Activated CD8-positive, alpha-beta memory T cell treated with anti-CD3 and anti-CD28 coated beads for 36 hours (primary cell): ENCODE measurements around the gene SPPL2B. TPM values are rescaled to one million over a fixed set of nuclear protein-coding genes. Genes with fewer than 3 reads are reported as not detected.

Experiments used
- CTCF ChIA-PET: fragments of 350-600 bp; sonication (Branson Sonifier 250); formaldehyde crosslinking; loops from one replicate; lab custom pipeline; 2021; ENCODE audit warnings: antibody characterized with exemption; lab: Charles Lee
- POLR2A ChIA-PET: fragments of 350-600 bp; sonication (Branson Sonifier 250); formaldehyde crosslinking; loops from one replicate; lab custom pipeline; 2021; ENCODE audit warnings: antibody characterized with exemption; lab: Charles Lee
- total RNA-seq, 2 experiments: library from RNA; stranded (reverse); gene quantifications; one replicate each; pipeline ENCODE4 v1.2.3, GENCODE V29; 2021

The SPPL2B gene
- total RNA-seq, 2 experiments from 2014 or later = 44.5 to 45.0 TPM

DNA sequence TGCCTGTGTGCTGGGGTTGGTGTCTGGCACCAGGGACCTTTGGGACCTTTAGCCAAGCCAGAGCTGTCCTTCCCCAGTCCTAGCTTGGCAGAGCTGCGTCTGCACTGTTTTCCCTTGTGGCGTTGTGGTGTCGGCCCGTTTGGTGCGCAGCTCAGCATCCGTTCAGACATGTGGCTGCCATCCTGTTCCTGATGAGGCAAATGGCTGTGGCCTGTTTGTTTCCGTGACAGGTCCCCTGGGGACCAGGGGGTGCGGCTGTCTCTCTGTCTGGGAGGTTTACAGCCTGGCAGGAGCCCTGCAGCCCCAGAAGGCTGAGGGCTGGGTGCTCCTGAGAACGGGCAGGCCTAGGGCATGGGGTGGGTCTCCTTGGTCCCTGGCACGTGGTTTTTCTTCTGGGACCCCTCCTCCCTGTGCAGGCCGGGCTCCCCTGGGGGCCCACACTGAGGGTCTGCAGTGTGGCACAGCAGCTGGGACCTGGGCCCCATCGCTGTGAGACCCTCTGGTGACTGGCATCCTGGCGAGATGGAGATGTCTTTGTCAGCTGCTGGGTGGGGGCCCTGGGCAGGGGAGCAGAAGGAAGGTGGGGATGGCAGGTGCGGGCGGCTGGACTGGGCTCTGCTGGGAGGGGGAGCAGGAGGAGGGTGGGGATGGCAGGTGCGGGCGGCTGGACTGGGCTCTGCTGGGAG is 4.0 kb downstream of the SPPL2B start:
- ChIA-PET POLR2A (no interaction called here), CTCF (interaction anchor here (0.6 kb wide), 1 partner anchor 59 kb away, joined by 3 read pairs; no protein-coding TSS in a partner anchor)

DNA sequence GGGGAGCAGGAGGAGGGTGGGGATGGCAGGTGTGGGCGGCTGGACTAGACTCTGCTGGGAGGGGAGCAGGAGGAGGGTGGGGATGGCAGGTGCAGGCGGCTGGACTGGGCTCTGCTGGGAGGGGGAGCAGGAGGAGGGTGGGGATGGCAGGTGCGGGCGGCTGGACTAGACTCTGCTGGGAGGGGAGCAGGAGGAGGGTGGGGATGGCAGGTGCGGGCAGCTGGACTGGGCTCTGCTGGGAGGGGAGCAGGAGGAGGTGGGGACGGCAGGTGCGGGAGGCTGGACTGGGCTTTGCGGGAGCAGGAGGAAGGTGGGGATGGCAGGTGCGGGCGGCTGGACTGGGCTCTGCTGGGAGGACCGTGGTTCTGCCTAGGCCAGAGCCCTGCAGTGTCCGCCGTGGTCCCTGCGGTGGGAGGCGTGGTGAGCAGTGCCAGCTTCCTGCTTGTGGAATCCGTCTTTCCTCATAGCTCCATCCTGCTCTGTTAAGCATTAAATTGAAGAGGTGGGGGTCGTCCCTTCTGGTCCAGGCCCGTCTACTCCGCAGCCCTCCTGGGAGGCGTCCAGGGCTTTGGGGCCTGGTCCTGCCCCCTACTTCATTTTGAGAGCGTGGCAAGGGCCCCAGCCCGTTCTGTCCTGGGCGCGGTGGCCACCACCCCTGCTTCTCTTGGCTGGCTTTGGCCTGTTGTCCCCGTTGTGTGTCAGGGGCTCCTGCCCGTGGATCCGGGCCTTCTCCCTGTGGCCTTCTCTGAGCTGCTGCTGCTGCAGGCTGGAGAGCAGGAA is 4.7 kb downstream of the SPPL2B start:
- POLR2A ChIA-PET = no interaction called here
- CTCF ChIA-PET = interaction anchor here (1.0 kb wide), 1 partner anchor 17 kb away, joined by 3 read pairs; no protein-coding TSS in a partner anchor

DNA sequence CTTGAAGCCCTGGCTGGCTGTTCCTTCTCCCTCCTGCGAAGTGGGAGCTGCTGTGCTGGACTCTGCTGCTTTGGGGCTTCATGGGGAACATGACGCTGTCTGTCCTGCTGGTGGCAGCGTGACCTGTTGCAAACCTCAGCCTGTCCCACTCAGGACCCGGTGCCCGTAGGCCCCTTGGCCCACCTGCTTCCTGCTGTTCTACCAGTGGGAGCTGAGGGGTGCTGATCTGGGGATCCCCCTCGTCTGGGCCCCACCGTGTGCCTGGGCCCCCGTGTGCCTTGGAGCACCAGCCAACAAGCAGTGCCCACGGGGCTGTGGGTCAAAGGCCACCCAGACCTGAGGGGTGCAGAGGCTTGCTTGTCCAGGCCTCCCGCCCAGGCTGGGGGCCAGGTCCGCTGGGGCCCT is 5.3 kb downstream of the SPPL2B start:
- ChIA-PET CTCF (interaction anchor here (1.0 kb wide), 1 partner anchor 17 kb away, joined by 3 read pairs; no protein-coding TSS in a partner anchor), POLR2A (no interaction called here)

DNA sequence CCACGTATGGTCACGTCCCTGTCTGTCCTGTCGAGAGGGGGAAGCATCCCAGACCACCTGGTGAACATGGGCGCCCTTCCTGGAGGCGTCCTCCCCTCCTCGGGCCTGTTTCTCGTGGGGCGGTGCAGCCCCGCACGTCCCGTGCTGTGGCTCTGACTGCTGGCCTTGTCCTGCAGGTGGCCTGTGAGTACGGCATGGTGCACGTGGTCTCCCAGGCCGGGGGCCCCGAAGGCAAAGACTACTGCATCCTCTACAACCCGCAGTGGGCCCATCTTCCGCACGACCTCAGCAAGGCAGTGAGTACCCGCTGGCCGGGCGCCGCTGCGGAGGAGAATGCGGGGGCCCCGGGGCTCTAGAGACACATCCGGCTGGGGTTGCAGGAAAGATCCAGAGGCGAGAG is 5.9 kb downstream of the SPPL2B start:
- CTCF ChIA-PET = interaction anchor here (1.0 kb wide), 1 partner anchor 18 kb away, joined by 3 read pairs; no protein-coding TSS in a partner anchor
- POLR2A ChIA-PET = no interaction called here

DNA sequence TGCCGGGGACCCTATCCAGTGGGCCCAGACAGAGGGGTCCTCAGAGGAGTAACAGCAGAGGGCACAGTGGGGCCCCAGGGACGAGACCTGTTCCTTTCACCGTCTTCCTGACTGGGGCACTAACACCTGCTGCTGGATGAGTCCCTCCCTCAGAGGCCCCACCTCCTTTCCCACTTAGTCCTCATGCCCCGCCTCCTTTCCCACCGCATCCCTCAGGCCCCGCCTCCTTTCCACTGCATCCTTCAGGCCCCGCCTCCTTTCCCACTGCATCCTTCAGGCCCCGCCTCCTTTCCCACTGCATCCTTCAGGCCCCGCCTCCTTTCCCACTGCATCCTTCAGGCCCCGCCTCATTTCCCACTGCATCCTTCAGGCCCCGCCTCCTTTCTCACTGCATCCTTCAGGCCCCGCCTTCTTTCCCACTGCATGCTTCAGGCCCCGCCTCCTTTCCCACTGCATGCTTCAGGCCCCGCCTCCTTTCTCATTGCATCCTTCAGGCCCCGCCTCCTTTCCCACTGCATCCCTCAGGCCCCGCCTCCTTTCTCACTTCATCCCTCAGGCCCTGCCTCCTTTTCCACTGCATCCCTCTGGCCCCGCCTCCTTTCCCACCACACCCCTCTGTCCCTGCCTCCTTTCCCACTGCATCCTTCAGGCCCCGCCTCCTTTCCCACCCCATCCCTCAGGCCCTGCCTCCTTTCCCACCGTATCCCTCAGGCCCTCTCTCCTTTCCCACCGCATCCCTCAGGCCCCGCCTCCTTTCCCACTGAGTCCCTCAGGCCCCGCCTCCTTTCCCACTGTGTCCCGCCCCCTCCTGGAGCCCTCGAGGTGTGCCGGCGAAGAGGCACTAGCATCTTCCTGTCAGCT is 6.7 kb downstream of the SPPL2B start:
- POLR2A ChIA-PET = no interaction called here
- CTCF ChIA-PET = no interaction called here

DNA sequence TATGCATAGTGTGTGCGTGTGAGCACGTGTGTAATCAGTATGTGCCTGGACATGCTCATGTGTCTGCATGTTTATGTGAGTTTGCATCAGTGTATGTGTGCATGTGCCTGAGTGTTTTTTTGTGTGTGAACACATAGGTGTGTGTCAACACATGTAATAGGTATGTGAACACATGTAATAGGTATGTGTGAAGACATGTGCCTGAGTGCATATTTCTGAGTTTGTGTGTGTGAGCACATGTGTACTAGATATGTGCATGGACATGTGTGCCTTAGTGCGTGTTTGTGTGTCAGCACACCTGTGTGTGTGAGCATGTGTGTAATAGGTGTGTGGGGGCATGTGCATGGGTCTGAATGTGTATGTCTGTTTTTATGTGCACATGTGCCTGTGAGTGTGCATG is 7.4 kb downstream of the SPPL2B start:
- ChIA-PET POLR2A (no interaction called here), CTCF (no interaction called here)

DNA sequence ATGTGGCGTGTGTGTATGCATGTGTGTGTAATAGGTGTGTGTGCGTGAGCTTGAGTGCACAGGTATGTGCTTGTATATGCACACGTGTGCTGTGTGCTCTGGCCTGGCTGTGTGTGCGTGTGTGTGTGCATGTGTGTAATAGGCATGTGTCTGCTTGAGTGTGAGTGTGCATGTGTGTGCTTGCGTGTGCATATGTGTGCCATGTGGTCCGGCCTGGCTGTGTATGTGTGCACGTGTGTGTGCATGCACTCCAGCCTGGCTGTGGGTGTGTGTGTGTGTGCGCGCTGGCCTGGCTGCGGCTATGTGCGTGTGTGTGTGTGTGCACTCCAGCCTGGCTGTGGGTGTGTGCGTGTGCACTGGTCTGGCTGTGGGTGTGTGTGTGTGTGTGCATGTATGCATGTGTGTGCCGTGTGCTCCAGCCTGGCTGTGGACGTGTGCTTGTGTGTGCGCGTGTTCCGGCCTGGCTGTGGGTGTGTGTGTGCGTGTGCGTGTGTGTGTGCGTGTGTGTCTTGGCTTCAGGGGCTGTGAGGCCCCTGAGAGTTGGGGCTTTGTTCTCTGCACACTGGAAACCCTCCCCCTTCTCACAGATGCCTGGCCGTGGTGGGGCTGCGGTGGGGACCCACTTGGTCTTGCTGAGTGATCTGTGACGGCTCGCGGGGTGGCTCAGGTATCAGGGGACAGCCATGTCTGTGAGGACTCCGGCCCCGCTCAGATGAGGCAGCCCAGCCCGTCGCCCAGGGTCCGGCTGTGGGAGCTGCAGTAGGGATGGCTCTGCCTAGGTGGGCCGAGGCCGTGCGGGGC is 8.2 kb downstream of the SPPL2B start:
- ChIA-PET POLR2A (no interaction called here), CTCF (interaction anchor here (1.1 kb wide), 1 partner anchor 274 kb away, joined by 3 read pairs; no protein-coding TSS in a partner anchor)

DNA sequence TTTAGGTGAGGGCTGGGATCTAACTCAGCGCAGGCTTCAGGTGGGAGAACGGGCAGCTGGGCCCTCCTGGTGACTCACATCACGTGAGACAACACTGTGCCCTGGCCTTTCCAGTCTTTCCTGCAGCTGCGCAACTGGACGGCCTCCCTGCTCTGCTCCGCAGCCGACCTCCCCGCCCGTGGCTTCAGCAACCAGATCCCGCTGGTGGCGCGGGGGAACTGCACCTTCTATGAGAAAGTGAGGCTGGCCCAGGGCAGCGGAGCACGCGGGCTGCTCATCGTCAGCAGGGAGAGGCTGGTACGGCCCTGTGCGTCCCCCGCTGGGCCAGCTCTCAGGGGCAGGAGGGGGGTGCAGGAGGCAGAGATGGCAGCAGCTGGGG is 8.8 kb downstream of the SPPL2B start:
- ChIA-PET CTCF (interaction anchor here (1.1 kb wide), 1 partner anchor 274 kb away, joined by 3 read pairs; no protein-coding TSS in a partner anchor), POLR2A (no interaction called here)

DNA sequence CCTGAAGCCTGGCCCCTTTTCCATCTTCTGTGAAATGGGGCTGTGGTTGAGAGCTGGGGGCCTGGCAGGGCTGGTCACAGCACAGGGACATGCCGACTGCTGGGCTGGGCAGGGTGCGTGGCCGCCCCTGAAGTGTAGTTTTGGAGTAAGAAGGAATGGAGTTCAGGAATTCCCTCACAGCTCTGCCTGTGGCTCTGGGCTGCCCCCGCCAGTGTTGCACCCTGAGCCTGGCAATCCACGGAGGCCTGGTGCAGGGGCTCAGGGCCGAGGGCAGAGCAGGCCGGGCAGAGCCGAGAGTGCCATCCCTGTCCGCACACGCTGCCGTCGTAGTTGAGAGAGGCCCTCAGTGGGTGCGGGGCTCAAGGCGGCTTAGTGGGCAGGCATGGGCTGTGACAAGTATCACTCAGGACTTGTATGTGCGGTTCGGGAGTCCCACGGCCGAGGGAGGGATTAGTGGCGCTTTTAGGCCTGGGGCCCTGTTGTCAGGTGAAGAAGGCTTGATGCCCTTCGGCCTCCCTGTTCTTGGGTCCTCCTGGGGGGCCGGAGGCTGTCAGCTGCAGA is 9.7 kb downstream of the SPPL2B start:
- CTCF ChIA-PET = no interaction called here
- POLR2A ChIA-PET = no interaction called here

DNA sequence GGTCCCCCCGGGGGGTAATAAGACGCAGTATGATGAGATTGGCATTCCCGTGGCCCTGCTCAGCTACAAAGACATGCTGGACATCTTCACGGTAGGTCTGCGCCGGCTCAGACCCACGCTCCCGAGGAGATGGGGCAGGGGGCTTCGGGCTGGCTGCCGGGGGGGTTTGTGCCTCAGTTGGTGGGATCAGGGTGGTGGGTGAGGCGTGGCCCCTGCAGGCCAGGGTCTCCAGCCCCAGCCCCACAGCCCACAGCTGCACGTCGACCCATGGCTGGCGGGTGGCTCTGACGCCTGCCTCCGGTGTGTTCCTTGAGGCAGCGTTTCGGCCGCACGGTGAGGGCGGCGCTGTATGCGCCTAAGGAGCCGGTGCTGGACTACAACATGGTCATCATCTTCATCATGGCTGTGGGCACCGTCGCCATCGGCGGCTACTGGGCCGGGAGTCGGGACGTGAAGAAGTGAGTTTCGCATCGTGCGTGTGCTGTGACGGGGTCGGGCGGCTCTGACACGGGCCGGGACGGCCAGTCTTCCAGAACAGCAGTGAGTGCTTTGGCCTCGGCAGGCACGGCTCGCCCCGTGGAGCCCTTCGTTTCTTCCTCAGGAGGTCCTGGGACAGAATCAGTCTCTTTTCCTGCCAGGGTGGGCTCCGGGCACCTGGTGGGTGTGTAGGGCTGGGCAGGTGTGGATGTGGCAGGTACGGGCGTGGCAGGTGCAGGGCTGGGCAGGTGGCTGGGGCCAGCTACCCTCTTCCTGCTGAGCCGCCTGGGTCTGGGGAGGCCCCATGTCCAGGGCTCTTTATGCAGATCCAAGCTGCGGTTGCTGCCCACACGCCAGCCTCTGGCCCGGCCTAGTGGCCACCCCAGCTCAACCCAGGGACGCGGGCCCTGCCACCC is 10.5 kb downstream of the SPPL2B start:
- CTCF ChIA-PET = no interaction called here
- POLR2A ChIA-PET = interaction anchor here (0.7 kb wide), 1 partner anchor 13 kb away, joined by 3 read pairs; no protein-coding TSS in a partner anchor

DNA sequence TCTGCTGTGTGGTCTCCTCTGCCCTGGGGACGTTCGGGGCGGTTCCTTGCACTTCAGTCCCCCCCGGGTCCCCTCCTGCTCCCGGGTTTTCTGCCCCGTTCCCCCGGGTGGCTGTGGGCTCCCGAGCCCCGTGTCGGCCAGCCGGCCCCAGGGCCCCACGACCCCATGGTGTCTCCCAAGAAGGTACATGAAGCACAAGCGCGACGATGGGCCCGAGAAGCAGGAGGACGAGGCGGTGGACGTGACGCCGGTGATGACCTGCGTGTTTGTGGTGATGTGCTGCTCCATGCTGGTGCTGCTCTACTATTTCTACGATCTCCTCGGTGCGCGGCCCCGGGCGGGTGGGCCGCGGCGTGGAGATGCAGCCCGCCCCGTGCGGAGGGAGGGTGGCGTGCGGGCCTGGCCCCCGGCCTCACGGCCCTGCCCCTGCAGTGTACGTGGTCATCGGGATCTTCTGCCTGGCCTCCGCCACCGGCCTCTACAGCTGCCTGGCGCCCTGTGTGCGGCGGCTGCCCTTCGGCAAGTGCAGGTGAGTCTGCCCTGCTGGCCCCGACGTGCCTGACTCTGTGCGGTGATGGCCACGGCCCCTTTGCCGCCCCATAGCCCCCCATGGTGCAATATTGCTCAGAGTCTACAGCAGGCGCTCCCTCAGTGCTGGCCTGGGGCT is 11.3 kb downstream of the SPPL2B start:
- POLR2A ChIA-PET = no interaction called here
- CTCF ChIA-PET = no interaction called here

DNA sequence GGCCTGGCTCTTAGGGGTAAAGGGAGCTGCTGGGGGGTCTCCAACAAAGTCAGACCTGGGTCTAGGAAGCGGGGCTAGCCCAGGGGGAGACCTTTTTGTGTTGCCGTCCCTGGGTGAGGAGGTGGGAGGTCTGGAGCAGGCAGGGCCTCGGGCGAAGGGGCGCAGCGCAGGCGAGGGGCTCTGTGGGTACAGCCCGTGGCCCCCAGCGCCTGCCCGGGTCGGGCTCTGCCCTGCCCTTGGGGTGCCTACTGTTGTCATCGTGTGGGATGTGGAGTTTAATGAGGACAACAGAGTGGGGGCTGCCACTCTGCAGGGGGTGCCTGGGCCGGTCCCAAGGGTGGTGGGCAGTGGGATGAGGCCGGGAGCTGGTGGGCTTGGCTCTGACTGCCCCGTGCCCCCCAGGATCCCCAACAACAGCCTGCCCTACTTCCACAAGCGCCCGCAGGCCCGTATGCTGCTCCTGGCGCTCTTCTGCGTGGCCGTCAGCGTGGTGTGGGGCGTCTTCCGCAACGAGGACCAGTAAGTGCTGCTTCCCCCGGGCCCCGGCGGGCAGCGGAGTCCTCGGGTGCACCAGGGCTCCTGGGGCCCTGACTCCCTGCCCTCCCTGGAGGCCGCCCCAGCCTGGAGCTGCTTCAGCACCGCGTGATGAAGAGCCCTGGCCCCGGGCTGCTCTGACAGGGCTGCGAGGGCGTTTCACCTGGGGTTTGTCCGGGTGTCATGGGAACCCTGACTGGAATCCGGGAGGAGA is 12.2 kb downstream of the SPPL2B start:
- ChIA-PET CTCF (no interaction called here), POLR2A (no interaction called here)

DNA sequence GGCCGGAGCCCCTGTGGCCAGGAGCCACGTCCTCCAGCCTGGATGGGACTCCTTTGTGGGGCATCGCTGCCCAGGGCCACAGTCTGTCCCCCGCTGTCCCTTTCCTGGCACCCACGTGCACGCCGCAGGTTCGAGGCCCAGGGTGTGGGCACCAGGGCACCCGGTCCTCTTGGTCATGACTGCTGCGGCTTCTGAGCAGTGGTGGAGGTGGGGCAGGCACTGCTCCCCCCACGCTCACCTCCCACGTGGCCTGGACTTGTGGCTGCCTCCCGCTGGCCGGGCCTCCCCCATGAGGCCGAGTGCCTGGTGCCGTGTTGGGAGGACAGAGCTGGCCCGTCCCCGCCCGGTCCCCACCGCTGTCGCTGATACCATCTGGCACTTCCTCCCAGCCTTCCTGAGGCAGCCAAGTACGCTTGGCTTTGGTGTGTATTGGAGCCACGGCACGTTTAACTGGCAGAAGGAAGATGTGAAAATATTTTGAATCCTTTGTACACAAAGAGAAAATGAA is 12.8 kb downstream of the SPPL2B start:
- CTCF ChIA-PET = no interaction called here

DNA sequence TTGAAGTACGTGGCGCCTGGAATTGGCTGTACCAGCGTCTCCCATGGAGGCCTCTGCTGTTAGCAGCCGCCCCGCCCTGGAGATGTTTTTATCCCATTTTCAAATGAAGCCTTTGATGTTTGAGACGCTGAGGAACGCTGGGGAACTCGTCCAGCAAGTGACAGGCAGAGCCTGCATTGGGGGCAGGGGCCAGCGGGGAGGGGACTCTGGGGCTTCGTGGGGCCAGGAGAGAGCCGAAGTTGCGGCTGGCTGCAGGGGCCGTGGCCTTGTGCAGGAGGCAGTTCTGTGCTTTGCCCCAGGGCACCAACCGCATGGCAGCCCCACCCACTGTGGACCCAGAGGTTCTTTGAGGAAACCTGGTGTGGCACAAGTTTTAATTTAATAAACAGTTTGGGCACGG is 13.5 kb downstream of the SPPL2B start:
- ChIA-PET CTCF (no interaction called here), POLR2A (no interaction called here)

More for the DNA sequence above, 12.8 kb downstream of the SPPL2B start:
- POLR2A ChIA-PET = no interaction called here

DNA sequence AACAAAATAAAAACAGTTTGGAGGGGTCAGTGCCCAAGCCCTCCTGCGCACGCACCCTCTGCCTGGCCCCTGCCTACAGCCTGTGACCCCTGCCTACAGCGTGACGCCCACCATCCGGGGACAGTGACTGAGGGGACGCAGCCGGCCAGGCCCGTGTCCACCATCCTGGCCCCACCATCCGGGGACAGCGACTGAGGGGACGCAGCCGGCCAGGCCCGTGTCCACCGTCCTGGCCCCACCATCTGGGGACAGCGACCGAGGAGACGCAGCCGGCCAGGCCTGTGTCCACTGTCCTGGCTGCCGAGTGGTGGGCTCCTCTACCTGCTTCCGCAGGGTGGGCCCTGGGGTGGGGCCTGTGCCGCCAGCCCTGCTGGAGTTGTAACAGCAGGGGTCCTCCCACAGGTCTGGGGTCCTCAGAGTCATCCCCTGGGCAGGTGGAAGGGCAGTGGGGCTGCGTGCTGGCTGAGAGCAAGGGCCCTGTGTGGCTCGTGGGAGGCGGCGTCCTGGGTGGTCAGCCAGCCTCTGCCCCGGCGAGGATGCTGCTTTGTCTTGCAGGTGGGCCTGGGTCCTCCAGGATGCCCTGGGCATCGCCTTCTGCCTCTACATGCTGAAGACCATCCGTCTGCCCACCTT is 14.3 kb downstream of the SPPL2B start:
- ChIA-PET CTCF (no interaction called here), POLR2A (no interaction called here)
